EL (cell line): Measurements from ENCODE around the gene ERO1A.
"Not testable (repeated sequence)": the region's sequence is repeated elsewhere in the genome, so short reads cannot be mapped to it uniquely, and the experiment has no call there.

ENCODE experiments used
- DNase-seq: peaks from one replicate; pipeline ENCODE4 v3.0.0-alpha.2; 2016

Gene ERO1A

GRCh38 chr14:52695481-52696091, at the start of gene ERO1A:
TSS of gene ERO1A (minus strand) at chr14:52695558. CDS start at chr14:52695481, 77 bp downstream.
- DNase-seq: peak; percentile 87

- no peak for DNase-seq
Observed at GRCh38 chr14:52741865-52742264, 46.5 kb upstream of the ERO1A start.

GRCh38 chr14:52740751-52741150, 45.4 kb upstream of the ERO1A start:
- DNase-seq: no peak

GRCh38 chr14:52738409-52738808, 43.1 kb upstream of the ERO1A start:
- no peak for DNase-seq

- no peak for DNase-seq
Observed at GRCh38 chr14:52735921-52736489, 40.6 kb upstream of the ERO1A start.

GRCh38 chr14:52733824-52734223, 38.5 kb upstream of the ERO1A start:
- no peak for DNase-seq

GRCh38 chr14:52730709-52731111, 35.4 kb upstream of the ERO1A start:
- DNase-seq: peak; percentile 44

GRCh38 chr14:52729925-52730708, 34.8 kb upstream of the ERO1A start, which contains the start of gene STYX:
TSS of gene STYX (plus strand) at chr14:52730166. CDS start at chr14:52730475, 309 bp downstream.
- peak; percentile 99 for DNase-seq

GRCh38 chr14:52729585-52729924, 34.2 kb upstream of the ERO1A start:
- DNase-seq: no peak

- DNase-seq: not testable (repeated sequence)
Observed at GRCh38 chr14:52729035-52729434, 33.7 kb upstream of the ERO1A start.

- DNase-seq: not testable (repeated sequence)
Observed at GRCh38 chr14:52727509-52727908, 32.2 kb upstream of the ERO1A start.

- no peak for DNase-seq
Observed at GRCh38 chr14:52724360-52724644, 28.9 kb upstream of the ERO1A start.

GRCh38 chr14:52723514-52724359, 28.4 kb upstream of the ERO1A start:
- no peak for DNase-seq

GRCh38 chr14:52716155-52716554, 20.8 kb upstream of the ERO1A start:
- no peak for DNase-seq

GRCh38 chr14:52711666-52712065, 16.3 kb upstream of the ERO1A start:
- no peak for DNase-seq

GRCh38 chr14:52706724-52707706, 11.7 kb upstream of the ERO1A start, which contains the start of gene PSMC6:
TSS of gene PSMC6 (plus strand) at chr14:52707200. CDS start at chr14:52707220, 20 bp downstream.
- DNase-seq: peak; percentile 91

- peak; percentile 30 for DNase-seq
Observed at GRCh38 chr14:52706286-52706685, 10.9 kb upstream of the ERO1A start.

- no peak for DNase-seq
Observed at GRCh38 chr14:52703664-52704063, 8.3 kb upstream of the ERO1A start.

GRCh38 chr14:52703225-52703624, 7.9 kb upstream of the ERO1A start:
- peak; percentile 93 for DNase-seq

GRCh38 chr14:52701223-52701622, 5.9 kb upstream of the ERO1A start:
- no peak for DNase-seq

GRCh38 chr14:52700701-52701172, 5.4 kb upstream of the ERO1A start:
- DNase-seq: peak; percentile 48
